AG10803 (cell line): ENCODE data around the gene CCDC97.
A peak's percentile ranks its signal among the peaks of the same experiment; 100 is the strongest.

Source experiments
- DNase-seq: peaks from one replicate; pipeline ENCODE4 v3.0.0; 2010; ENCODE audit warnings: low read depth
- H3K4me3 ChIP-seq: 2 replicates; pipeline ENCODE4 v1.5.1; 2011; ENCODE audit warnings: mild to moderate bottlenecking, low read length, control low read depth
- TF ChIP-seq, protein P1 (sequence below): conservative IDR thresholded peaks from 2 replicates; pipeline ENCODE4 v1.5.1; 2011; ENCODE audit warnings: mild to moderate bottlenecking, low read length, control low read depth, inconsistent platforms

The CCDC97 gene

DNA sequence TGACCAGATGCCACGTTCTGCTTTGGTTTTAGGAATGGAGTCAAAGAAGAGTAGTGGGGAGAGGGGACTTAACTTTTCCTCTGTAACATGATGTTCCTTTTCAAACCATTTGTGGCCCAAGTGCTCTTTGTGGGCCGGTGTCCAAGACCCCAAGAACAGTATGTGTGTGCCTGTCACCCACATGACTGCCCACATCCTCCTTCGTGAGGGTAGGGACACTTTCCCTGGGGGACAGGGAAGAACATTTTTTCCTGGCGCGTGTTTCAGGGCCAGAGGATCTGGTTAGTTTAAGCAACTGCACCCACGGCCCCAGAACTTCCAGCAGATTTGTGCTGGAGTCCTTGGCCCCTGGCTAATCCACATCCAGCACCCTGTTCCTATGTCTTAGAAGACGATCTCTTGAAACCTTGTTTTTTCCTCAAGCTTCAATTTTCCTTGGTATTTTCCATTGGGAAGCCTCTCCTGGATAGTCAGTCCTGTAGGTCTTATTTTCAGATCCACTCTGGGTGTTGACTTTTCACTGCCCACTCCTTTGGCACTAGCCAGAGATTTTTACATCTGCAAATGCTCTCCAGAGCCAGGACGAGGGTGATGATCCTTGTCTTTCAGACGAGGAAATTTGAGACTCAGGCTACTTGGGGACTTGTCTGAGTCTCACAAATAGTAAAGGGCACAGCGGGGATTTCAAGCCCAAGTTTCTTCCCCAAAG lies 10.8 kb upstream of the CCDC97 start:
- H3K4me3 ChIP-seq = no peak overlapping the region
- DNase-seq = peak; percentile 28
- TF ChIP-seq, protein P1, sequence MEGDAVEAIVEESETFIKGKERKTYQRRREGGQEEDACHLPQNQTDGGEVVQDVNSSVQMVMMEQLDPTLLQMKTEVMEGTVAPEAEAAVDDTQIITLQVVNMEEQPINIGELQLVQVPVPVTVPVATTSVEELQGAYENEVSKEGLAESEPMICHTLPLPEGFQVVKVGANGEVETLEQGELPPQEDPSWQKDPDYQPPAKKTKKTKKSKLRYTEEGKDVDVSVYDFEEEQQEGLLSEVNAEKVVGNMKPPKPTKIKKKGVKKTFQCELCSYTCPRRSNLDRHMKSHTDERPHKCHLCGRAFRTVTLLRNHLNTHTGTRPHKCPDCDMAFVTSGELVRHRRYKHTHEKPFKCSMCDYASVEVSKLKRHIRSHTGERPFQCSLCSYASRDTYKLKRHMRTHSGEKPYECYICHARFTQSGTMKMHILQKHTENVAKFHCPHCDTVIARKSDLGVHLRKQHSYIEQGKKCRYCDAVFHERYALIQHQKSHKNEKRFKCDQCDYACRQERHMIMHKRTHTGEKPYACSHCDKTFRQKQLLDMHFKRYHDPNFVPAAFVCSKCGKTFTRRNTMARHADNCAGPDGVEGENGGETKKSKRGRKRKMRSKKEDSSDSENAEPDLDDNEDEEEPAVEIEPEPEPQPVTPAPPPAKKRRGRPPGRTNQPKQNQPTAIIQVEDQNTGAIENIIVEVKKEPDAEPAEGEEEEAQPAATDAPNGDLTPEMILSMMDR = no peak

GRCh38 chr19:41299755-41300089 lies 10.2 kb upstream of the CCDC97 start:
- TF ChIP-seq, protein P1 = no peak
- H3K4me3 ChIP-seq = no peak overlapping the region
- DNase-seq = peak; percentile 71

DNA sequence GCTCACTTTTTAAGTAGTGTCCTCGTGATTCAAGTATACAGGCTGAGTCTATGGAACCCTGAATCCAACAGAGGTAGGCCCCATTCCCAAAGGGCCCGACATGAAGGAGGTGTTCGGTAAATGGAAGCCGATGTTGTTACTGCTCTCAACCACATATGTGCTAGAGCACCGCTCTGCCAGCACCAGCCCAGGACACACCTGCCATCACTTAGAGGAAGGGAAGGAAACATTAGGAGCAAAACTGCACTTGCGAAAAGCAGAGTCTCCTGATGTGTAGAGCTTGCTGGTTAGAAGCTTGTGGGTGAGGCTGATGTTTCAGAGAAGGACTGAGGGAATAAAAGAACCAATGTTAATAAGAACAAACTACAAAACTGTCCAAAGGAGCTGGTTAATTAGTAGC lies 9.4 kb upstream of the CCDC97 start:
- TF ChIP-seq, protein P1 = no peak
- no peak for DNase-seq
- H3K4me3 ChIP-seq = no peak overlapping the region

- TF ChIP-seq, protein P1 = no peak
- H3K4me3 ChIP-seq = no peak overlapping the region
- no peak for DNase-seq
These were observed 7.2 kb upstream of the CCDC97 start for GRCh38 chr19:41302624-41303351.

DNA sequence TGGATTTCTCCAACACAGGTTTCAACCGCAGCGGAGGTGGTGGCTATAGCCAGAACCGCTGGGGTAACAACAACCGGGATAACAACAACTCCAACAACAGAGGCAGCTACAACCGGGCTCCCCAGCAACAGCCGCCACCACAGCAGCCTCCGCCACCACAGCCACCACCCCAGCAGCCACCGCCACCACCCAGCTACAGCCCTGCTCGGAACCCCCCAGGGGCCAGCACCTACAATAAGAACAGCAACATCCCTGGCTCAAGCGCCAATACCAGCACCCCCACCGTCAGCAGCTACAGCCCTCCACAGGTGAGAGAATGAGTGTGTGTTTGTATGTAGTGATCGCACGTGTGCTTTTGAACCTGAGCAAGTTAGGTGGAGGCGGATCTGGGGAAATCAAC lies 6.0 kb upstream of the CCDC97 start:
- no peak for DNase-seq
- TF ChIP-seq, protein P1 = no peak
- H3K4me3 ChIP-seq = no peak overlapping the region

DNA sequence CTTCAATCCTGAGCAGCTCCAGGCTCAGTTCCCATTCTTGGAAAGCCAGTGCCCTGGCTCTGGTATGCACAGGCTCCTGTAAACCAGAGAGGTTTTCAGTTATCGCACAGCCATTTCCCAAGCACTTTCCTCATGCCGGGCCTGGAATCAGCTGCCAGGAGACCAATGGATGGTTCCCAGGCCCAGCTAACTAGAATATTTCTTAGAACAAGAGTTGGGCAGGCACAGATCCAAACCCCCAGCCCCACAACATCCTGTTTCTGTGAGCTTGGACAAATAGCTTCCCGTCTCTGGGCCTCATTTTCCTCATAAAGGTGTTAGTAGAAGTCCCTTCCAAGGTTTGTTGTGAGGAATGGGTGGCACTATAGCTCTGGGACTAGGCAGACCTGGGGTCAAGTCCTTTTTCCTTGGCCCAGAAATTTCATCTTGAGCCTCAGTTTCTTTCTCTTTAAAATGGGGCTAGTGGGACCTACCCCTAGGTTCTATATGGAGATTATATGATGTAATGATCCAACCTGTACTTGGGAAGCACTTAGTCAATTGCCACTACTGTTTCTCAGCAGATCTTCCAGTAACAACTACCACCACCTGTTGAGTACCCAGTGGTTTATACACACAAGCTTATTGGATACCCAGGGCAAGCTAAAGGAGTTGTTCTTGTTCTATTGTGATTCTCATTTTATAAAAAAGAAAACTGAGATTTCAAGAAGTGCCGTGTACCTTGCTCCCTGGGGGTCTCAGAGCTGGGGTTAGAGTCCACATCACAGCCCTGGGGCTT lies 5.1 kb upstream of the CCDC97 start:
- TF ChIP-seq, protein P1 = no peak
- no peak overlapping the region for H3K4me3 ChIP-seq
- no peak for DNase-seq
